Kasumi-1 (cell line): ENCODE data around the gene TCERG1L.
"Not testable (repeated sequence)": the region's sequence is repeated elsewhere in the genome, so short reads cannot be mapped to it uniquely, and the experiment has no call there.

Source experiments
- DNase-seq, 2 experiments: peaks; one replicate each; lab custom pipeline; 2025; lab: John Stamatoyannopoulos, UW

The TCERG1L gene

DNA sequence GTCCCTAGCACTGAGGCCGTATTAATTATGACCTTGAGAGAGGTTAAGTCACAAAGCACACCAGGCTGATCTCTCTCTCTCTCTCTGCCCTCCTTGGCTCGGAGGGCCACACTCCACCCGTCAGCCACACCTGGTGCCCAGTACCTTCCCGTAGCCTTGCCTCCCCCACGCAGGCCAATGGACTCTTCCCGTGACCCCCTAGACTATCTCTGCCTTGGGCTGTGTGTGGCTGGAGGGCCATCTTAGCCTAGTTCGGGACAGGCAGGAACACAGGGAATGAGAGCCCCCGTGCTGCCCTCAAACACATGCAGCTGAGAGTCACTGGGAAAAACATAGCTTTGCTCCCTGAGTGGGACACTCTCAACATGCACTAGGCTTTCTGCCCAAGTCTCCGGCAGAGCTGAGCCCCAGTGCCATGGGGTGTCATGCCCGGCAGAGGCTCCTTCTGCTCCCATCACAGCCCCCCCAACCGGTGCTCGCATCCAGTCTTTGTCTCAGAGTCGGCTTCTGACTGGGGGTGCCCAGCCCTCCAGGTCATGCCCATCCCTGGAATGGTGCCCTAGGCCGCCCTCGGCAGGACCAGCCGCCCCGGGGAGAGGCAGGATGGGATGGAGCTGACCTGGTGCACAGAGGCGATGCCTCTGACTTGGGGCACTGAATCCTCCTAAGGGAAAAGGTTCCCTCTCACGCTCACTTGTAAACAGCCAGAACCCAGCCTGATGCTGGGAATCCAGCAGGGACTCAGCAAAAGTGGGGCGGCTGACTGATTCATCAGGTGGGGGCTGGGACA is 63.0 kb downstream of the TCERG1L start:
- DNase-seq = no peak

DNA sequence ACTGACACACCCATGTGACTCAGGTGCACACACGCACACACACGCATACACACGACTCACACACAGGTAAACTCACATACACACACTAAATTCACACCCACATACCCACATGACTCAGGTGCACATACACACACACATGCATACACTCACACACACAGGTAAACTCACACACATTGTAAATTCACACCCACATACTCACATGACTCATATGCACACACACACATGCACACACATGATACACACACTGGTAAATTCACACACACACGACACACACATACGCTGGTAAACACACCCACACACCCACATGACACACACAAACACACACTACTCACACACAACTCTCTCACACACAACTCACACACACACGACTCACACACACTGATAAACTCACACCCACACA is 63.6 kb downstream of the TCERG1L start:
- DNase-seq = no peak

DNA sequence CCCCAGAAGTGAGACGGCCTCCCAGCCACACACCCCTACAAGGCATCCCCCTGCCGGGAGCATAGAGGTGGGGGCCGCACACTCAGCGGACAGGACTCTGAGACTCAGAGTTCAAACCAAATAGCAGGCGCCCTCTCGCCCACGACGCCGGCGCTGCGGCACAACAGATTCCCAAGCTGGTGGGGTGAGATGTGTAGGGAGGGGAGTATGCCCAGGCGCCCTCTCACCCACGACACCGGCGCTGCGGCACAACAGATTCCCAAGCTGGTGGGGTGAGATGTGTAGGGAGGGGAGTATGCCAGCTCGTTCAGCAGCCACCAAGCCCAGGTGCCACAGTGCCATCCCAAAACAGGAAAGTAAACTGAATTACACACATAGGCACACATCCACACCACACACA is 64.7 kb downstream of the TCERG1L start:
- no peak for DNase-seq

DNA sequence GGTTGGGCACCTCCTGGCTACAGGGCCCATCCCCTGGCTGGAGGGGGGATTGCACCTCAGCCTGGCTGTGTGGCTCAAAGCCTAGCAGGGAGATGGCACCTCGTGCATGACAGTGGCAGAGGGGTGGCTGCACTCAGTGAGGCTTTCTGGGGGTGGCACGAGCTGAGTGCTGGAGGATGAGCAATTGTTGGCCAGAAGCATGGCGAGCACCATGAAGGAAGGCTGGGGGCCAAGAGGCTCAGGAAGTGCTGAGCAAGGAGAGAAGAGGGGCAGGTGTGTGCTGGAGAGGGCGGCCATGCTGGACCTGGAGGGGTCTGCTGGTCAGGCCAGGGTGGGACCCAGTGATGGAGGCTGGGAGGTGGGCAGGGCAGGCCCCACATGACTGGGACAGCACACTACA is 65.4 kb downstream of the TCERG1L start:
- no peak for DNase-seq

DNA sequence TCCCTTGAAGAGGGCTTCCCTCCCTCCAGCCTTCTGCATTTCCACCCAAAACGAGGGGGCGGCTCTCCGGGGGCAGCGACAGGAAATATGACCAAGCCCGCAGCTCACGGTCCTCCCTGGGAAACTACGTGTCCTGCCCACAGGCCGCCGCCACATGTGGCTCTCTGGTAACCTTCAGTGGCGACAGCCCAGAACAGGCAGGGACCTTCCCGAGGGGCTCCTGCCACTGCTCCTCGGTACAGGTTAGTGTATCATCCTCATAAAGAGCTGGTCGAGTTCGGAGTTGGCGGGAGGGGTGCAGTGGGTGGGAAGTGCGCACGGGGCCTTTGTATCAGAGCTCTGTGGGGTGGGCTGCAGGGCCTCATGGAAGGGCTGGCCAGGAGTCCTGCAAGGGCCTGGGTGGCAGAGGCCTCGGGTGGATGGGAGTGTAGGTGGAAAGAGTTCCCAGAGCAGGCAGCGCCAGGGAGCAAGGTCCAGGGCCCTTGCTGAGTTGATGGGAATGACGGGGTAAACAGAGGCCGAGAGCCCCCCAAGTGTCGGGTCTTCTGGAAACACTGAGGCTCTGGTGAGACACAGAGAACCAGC is 66.0 kb downstream of the TCERG1L start:
- no peak for DNase-seq

DNA sequence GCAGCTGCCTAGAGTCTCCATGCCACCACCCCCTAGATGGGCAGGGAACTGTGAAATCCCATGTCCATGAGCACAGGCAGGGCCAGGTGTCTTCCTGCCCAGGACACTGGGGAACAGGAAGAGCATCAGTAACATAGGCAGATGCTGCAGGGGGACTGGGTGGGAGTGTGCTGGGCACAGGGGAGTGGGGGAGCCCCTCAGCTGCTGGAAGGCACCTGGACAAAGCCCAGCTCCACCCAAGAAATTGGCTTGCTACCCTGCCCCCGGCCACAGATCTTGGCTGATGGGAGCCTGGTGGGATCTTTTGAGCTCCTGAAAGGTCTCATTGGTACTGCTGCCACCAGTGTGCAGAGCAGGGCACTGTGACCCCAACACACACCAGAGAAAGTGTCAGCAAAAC is 66.7 kb downstream of the TCERG1L start:
- no peak for DNase-seq

DNA sequence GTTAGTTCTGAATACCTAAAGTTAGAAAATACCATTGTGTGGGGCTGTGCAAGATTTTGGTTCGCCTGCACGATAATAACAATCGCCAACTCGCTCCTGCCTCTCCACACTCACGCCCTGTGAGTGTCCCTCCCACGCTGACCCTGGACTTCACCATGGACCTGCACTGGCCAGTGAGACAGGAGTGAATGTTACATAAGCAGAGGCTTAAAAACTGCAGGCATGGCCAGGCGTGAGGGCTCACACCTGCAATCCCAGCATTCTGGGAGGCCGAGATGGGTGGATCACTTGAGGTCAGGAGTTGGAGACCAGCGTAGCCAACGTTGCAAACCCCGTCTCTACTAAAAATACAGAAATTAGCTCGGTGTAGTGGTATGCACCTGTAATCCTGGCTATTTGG is 68.4 kb downstream of the TCERG1L start:
- DNase-seq = no peak

DNA sequence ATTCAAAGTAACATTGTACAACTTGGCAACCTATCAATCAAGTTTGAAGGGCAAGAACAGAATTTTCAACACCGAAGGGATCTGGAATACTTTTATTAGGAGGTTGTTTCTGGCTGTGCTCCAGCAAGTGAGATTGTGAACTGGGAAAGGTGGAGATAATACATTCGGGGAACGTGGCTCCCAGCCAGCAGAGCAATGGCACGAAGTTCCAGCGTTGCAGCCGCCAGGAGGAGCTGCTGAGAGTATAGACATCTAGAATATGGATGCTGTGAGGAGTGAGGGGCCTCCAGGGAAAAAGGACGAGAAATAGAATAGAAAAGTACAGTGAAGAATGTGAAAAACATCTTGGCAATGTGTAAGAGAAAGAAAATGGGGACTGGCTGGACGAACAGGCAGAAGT is 69.5 kb downstream of the TCERG1L start:
- no peak for DNase-seq

DNA sequence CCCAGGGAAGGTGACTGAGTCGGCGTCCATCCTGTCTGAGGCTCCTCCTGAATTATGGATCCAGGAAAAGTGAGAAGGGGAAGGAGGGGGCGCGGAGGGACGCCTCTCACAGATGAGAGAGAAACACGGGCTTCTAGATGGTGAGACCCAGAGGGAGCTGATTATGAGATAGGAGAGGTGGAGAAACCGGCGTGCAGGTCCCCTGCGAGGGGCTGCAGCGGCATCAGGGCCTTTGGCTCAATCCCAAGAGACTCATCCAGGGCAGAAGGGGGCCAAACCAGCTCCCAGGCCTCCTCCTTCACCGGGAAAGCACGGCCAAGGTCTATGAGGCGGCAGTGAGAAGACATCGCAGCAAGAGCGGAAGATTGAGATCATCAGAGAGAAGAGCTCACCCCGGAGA is 70.8 kb downstream of the TCERG1L start:
- no peak for DNase-seq

DNA sequence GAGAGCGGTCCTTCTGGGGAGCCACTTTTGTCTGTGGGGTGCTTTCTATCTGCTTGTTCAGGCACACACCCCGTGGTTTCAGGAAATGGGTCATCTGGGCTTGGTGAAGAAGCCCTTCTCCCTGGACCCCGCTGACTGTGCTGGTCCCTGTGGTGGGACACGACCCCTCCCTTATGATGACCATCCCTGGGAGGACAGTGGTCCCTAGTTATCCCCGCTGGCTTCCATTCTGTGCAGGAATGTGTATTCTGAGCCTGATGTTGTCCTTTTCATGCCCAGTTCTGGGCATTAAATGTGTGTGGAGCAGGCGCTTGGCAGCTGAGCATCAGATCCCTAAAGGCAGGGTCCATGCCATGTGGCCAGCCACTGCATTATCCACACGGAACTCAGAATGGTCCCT is 71.6 kb downstream of the TCERG1L start:
- no peak for DNase-seq

DNA sequence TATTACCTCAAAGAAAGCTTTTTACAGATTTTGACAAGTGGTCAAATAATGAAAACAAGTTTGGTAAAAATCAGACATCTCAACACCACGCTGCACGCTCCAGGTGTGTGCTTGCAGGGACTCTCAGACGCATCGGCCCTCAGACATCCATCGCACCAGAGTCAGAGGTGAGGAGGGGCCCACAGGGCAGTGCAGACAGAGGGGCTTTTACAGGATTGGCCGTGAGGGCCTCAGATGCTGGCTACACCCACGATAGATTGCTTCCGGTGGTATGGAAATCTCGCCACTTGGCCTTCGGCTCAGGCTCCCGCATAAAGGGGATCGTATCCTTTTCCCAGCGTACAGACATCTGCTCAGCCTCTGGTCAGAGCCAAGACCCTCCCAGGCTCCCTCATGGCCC is 72.1 kb downstream of the TCERG1L start:
- DNase-seq = no peak

DNA sequence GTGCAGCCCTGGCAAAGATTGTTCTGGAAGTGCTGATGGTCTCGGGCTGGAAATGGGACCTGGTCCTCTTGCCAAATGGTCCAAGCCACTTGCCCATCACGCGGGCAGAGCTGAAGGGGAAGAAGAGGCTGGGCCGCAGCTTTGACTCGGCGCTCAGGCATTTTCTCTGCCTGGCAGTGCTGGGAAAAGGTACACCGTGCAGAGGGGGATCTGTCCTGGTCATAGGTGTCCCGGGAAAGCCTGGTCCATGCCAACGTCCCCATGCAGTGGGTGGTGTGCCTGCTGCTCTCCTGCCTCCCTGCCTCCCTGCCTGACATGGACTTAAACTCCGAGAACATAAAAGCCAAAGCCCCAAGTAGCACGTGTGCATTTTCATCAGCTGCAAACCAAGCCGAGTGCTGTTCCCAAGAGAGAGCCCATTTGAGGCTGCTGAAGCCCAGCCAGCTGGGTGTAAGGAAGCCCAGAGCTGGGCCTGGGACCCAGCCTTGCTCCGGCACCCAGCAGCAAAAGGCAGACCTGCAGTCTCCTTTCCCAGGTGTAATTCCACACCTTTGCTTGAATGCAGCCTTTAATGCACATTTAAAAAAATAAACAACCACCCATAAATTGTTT is 72.7 kb downstream of the TCERG1L start:
- DNase-seq = no peak

DNA sequence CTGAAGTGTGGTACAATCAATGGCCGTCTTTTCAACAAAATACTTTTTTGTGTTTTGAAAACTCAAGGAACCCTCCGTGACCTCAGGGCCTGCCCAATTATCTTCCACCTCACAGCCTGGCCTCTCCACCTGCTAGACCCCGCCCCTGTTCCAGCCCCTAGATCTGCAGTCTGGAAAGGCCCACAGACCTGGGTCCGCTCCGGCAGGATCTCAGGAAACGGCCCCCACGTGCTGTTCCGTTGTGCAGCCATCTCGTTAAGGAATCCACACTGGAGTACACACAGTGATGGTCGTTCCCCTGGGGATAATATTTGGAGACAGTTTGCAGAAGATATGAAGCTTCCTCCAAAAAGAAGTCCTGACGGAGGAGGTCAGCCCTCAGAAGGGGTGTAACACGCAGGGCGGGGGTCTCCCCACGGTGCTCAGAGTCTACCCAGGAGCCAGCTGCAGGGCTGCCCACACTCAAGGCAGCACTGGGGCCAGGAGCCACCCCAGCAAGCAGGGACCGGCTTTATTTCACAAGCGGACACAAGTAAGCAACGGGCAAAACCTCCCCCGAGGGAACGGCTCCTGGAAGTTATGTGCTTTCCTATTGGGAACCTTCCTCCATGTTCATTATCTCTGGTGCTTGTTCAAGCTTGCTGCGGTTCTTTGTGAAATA is 73.4 kb downstream of the TCERG1L start:
- no peak for DNase-seq

DNA sequence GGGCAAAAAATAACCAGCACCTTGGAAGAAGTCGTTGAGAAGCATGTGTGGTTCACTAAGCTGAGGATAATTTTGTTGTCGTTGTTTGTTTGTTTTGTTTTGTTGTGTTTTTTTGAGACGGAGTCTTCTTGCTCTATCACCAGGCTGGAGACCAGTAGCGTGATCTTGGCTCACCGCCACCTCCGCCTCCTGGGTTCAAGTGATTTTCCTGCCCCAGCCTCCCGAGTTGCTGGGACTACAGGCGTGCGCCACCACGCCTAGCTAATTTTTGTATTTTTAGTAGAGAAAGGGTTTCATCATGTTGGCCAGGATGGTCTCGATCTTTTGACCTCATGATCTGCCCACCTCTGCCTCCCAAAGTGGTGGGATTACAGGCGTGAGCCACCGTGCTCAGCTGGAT is 76.9 kb downstream of the TCERG1L start:
- not testable (repeated sequence) for DNase-seq

DNA sequence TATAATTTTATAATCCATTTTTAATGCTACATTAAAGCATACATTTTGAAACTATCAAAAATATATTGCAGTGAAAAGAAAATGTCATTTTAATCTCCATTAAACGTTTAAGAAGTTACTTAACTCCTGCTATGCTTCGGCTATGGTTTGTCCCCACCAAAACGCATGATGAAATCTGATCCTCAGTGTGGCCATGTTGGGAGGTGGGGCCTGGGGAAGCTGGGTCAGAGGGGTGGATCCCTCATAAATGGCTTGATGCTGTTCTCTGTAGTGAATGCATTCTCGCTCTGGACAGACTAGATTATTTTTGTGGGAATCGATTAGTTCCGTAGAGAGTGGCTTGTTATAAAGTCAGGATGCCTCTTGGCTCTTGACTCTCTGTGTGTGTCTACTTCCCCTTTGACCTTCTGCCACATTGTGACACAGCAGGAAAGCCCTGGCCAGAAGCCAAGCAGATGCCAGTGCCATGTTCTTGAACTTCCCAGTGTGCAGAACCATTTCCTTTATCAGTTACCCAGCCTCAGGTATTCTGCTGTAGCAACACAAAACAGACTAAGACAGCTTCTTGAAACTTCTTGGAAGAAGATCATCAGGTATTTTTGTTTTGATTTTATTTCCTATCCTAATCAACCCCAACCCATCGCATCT is 77.8 kb downstream of the TCERG1L start:
- DNase-seq = no peak

DNA sequence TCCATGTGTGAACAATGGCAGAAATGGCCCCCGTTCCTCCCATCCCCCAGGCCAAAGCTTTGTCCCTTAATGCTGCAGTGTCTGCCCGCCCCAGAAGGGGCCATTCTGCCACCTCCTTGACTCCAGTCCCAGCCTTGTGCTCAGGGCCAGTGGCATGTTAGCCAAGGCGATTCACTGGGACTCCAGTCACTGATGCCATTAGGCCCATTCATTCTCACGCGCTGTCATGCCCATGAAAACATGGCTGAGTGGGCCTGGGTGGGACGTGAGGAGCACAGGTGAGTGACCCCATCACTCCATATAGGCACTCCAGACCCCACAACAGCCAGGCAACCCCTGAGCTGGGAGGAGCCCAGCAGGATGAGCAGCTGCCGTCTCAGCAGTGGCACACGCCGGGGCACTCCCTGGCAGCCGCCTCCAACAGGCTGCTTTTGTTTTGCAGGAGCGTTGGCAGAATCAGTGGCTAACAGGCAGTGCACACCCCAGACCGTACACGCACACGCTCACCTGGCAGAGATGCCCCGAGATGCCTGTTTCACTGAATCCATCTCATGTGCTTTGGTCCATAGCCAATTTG is 79.5 kb downstream of the TCERG1L start:
- no peak for DNase-seq

DNA sequence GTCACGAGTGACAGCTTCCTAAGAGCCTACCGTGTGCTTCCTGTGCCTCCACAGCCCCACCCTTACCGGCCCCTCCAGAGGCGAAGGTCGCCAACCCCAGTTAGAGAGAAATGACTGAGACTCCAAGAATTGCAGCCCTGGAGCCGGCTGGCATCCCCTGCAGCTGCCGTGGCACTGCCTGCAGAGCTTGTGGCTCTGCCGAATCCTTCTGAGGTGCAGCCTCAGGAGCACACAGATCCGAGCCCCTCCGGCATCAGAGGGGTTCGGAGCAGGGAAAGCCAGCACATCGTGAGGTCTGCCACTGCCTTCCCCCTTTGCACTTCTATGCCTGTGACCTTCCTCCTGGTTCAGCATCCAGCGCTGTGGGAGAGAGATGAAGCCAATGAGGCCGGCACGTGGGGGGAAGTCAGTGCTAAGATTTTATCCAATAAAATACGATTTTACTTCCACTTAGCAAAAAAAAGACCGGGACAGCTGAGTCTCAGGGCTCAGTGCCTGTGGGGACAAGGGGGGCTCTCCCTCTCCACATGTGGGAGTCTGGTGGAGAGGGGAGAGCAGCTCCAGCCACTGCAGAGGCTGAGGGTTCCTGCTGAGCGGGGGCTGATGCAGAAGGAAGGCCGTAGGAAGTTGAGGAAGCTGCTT is 80.1 kb downstream of the TCERG1L start:
- no peak for DNase-seq

DNA sequence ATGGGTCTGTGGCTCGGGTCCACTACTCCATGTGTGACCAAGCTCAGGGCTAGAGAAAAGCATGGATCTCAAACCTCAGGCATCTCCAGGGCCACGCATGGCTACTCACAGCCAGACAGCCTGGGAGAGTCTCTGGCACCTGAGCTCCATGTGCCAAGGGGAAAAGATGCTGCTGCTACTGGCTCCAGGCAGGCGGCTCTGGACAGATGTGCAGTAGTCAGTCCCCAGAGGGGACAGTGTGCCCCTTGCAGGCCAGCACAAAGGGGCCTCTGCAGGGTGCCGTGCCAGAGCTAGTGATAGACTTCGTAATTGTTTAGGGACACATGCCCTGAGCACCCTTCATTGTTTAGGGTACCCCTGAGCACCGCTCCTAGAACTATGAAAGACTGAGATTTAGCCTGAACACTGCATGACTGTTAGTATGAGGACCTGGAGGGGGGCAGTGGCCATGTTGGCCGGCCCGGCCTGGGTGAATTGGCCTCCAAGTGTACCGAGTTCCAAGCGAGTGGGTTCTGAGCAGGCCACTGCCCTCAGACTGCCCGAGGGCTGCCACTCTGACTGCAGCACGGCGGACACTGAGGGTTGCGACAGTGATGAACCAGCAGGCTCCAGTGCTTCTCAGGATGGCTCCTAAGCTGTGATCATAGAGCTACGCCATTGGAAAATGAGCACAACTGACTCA is 80.7 kb downstream of the TCERG1L start:
- no peak for DNase-seq

DNA sequence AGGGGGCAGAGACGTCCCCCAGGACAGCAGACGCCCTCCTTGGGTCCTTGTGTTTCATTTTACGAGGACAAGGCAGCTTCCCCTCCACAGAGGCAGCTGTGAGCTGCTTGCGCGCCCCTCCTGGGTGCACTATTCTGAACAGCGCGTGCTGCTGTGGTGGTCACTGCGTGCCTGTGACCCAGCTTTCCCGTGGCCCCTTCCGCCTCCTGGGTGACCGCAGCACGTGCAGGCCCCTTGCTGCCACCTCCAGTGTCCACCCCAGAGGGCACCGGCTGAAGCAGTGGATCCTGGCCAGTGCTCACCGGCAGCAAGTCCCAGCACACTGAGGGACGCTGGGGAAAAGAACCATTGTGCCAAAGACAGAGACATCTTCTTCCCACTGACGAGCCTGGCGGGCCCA is 81.4 kb downstream of the TCERG1L start:
- DNase-seq = no peak

DNA sequence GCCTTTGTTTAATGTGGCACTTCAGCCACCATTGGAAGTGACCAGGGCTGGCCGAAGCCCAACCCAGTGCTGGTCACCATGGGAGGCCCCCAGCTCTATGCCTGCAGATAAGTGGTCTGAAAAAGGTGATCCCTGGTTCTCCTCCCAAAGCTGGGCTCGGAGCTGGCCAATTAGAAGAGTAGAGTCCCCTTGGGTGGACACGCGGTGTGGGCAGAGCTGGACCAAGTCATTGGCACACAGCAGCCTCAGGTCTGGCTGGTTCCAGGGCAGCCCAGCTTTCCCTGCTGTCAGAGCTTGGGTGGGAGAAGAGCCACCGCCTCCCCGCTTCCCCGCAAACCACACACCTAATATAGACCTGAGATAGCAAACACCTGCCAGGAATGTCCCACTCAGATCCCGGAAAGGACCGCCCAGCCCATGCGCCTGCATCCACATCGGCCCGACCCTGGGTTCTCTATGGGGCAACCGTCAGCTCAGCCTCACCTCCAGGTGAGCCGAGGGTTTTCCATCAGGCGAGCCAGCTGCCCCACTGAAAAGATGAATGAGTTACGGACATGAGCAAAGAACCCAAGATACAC is 84.3 kb downstream of the TCERG1L start:
- DNase-seq = no peak
